ENCODE measurements around the gene SLC4A5.
"Not testable (repeated sequence)": the region's sequence is repeated elsewhere in the genome, so short reads cannot be mapped to it uniquely, and the experiment has no call there.

The SLC4A5 gene

GRCh38 chr2:74227646-74228045 lies 115.6 kb downstream of the SLC4A5 start:
- DNase-seq = no peak

- no peak for DNase-seq
These were observed 116.5 kb downstream of the SLC4A5 start for GRCh38 chr2:74226648-74227213.

- DNase-seq = no peak
These were observed 117.3 kb downstream of the SLC4A5 start for GRCh38 chr2:74225698-74226459.

GRCh38 chr2:74223941-74224770 lies 119.1 kb downstream of the SLC4A5 start:
- DNase-seq = no peak

GRCh38 chr2:74222300-74222650 lies 120.9 kb downstream of the SLC4A5 start:
- no peak for DNase-seq

GRCh38 chr2:74221604-74222299 lies 121.5 kb downstream of the SLC4A5 start:
- DNase-seq = no peak

- no peak for DNase-seq
These were observed 122.1 kb downstream of the SLC4A5 start for GRCh38 chr2:74221091-74221490.

GRCh38 chr2:74219846-74220486 lies 123.2 kb downstream of the SLC4A5 start:
- DNase-seq = no peak

GRCh38 chr2:74216642-74217041 lies 126.6 kb downstream of the SLC4A5 start:
- DNase-seq = no peak

GRCh38 chr2:74215771-74216170 lies 127.4 kb downstream of the SLC4A5 start:
- not testable (repeated sequence) for DNase-seq

- DNase-seq = no peak
These were observed 130.4 kb downstream of the SLC4A5 start for GRCh38 chr2:74212702-74213410.

GRCh38 chr2:74206180-74206688 lies 137.0 kb downstream of the SLC4A5 start:
- DNase-seq = no peak

- DNase-seq = no peak
These were observed 137.6 kb downstream of the SLC4A5 start for GRCh38 chr2:74205596-74205995.

GRCh38 chr2:74205113-74205512 lies 138.1 kb downstream of the SLC4A5 start:
- no peak for DNase-seq

- no peak for DNase-seq
These were observed 138.8 kb downstream of the SLC4A5 start for GRCh38 chr2:74204436-74204835.

GRCh38 chr2:74201596-74201995 lies 141.6 kb downstream of the SLC4A5 start:
- DNase-seq = no peak

GRCh38 chr2:74201196-74201595 lies 142.0 kb downstream of the SLC4A5 start:
- no peak for DNase-seq

GRCh38 chr2:74199871-74200305 lies 143.3 kb downstream of the SLC4A5 start:
- peak; percentile 28 for DNase-seq

GRCh38 chr2:74199275-74199701 lies 143.9 kb downstream of the SLC4A5 start:
- no peak for DNase-seq

- peak; percentile 100 for DNase-seq
These were observed 144.5 kb downstream of the SLC4A5 start, which contains the start of gene MTHFD2 for GRCh38 chr2:74198461-74199274. Gene MTHFD2 (plus strand): TSS chr2:74198615. CDS start chr2:74198642, 27 bp downstream.

- no peak for DNase-seq
These were observed 145.2 kb downstream of the SLC4A5 start for GRCh38 chr2:74198023-74198460.
